ENCODE results near the gene ZNF333. TPM values are rescaled to one million over a fixed set of nuclear protein-coding genes. Genes with fewer than 3 reads are reported as not detected.

The ZNF333 gene
- total RNA-seq, 2 donors from 2014 or later = 16.2 to 19.8 TPM

- no peaks in the 10 kb centered on the region for H3K27me3 ChIP-seq (ENCODE audit: control insufficient read depth, insufficient read depth, low read length, poor library complexity, severe bottlenecking)
- no peak overlapping the region for H3K27ac Mint-ChIP-seq
- H3K27me3 Mint-ChIP-seq (ENCODE audit: insufficient read depth) = peaks cover 7% of the 10 kb centered on the region
- H3K36me3 ChIP-seq (ENCODE audit: control insufficient read depth, insufficient read depth, low read length) = no peaks in the 10 kb centered on the region
- no peak overlapping the region for H3K4me3 ChIP-seq (ENCODE audit: low read length)
- H3K4me1 Mint-ChIP-seq = no peaks in the 10 kb centered on the region
- TF ChIP-seq, protein P1, sequence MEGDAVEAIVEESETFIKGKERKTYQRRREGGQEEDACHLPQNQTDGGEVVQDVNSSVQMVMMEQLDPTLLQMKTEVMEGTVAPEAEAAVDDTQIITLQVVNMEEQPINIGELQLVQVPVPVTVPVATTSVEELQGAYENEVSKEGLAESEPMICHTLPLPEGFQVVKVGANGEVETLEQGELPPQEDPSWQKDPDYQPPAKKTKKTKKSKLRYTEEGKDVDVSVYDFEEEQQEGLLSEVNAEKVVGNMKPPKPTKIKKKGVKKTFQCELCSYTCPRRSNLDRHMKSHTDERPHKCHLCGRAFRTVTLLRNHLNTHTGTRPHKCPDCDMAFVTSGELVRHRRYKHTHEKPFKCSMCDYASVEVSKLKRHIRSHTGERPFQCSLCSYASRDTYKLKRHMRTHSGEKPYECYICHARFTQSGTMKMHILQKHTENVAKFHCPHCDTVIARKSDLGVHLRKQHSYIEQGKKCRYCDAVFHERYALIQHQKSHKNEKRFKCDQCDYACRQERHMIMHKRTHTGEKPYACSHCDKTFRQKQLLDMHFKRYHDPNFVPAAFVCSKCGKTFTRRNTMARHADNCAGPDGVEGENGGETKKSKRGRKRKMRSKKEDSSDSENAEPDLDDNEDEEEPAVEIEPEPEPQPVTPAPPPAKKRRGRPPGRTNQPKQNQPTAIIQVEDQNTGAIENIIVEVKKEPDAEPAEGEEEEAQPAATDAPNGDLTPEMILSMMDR (conservative IDR thresholded peaks at IDR 0.05) = no peak
- no peak overlapping the region for H3K4me3 Mint-ChIP-seq
- no peak for DNase-seq
- no peak overlapping the region for H3K27ac ChIP-seq (ENCODE audit: low read depth, low read length)
- no peaks in the 10 kb centered on the region for H3K36me3 Mint-ChIP-seq (ENCODE audit: low read depth)
- no peaks in the 10 kb centered on the region for H3K4me1 ChIP-seq (ENCODE audit: control insufficient read depth, insufficient read depth, low read length)
- WGBS, 2 experiments (ENCODE audit: insufficient coverage in 1 of 2, insufficient read length in 1 of 2) = 80 to 90% methylated on average over 5 to 9 of the region's 9 CpGs
- no peak overlapping the region for H3K9ac ChIP-seq (ENCODE audit: extremely low read depth, low read length, poor library complexity, severe bottlenecking)
- no peaks in the 10 kb centered on the region for H3K9me3 ChIP-seq (ENCODE audit: control insufficient read depth, low read length)
- peaks cover 25% of the 10 kb centered on the region for H3K9me3 Mint-ChIP-seq
These were observed 11.6 kb upstream of the ZNF333 start for GRCh38 chr19:14678199-14678598.

- Histone ChIP-seq H3K4me3 (ENCODE audit: low read length) (no peak overlapping the region), H3K27ac (ENCODE audit: low read depth, low read length) (no peak overlapping the region), H3K9ac (ENCODE audit: extremely low read depth, low read length, poor library complexity, severe bottlenecking) (no peak overlapping the region), H3K4me1 (ENCODE audit: control insufficient read depth, insufficient read depth, low read length) (no peaks in the 10 kb centered on the region), H3K9me3 (ENCODE audit: control insufficient read depth, low read length) (no peaks in the 10 kb centered on the region), H3K27me3 (ENCODE audit: control insufficient read depth, insufficient read depth, low read length, poor library complexity, severe bottlenecking) (no peaks in the 10 kb centered on the region), H3K36me3 (ENCODE audit: control insufficient read depth, insufficient read depth, low read length) (no peaks in the 10 kb centered on the region)
- DNase-seq = no peak
- TF ChIP-seq, protein P1 (conservative IDR thresholded peaks at IDR 0.05) = no peak
- H3K27ac Mint-ChIP-seq = no peak overlapping the region
- H3K4me1 Mint-ChIP-seq = no peaks in the 10 kb centered on the region
- peaks cover 9% of the 10 kb centered on the region for H3K27me3 Mint-ChIP-seq (ENCODE audit: insufficient read depth)
- no peaks in the 10 kb centered on the region for H3K36me3 Mint-ChIP-seq (ENCODE audit: low read depth)
- WGBS, 2 experiments (ENCODE audit: insufficient coverage in 1 of 2, insufficient read length in 1 of 2) = 76 to 80% methylated on average over 2 of the region's 2 CpGs
- H3K9me3 Mint-ChIP-seq = no peaks in the 10 kb centered on the region
- no peak overlapping the region for H3K4me3 Mint-ChIP-seq
These were observed 7.8 kb upstream of the ZNF333 start for GRCh38 chr19:14682084-14682483.

DNA sequence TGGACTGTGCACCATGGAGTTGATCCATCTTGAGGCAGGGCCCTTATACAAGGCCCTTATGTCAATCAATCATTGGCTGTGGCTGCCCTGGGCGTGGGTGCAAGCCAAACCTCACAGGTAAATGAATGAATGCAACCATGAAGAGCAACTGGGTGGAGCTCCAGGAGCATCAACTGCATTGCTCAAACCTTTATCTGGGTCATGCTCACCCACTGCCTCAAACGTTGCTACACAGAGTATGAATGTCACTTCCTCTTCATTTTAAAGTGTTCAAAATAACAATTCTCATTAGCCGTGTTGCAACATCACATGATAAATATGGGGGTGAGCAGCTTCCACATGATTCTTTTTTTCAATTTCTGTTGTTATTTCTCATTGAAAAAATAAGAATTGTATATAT, 6.4 kb upstream of the ZNF333 start:
- Mint-ChIP-seq H3K4me3 (no peak overlapping the region), H3K27ac (no peak overlapping the region)

More for the DNA sequence above, 6.4 kb upstream of the ZNF333 start:
- Histone ChIP-seq H3K4me1 (ENCODE audit: control insufficient read depth, insufficient read depth, low read length) (no peaks in the 10 kb centered on the region), H3K4me3 (ENCODE audit: low read length) (no peak overlapping the region), H3K36me3 (ENCODE audit: control insufficient read depth, insufficient read depth, low read length) (no peaks in the 10 kb centered on the region), H3K27ac (ENCODE audit: low read depth, low read length) (no peak overlapping the region), H3K27me3 (ENCODE audit: control insufficient read depth, insufficient read depth, low read length, poor library complexity, severe bottlenecking) (peaks cover 7% of the 10 kb centered on the region), H3K9me3 (ENCODE audit: control insufficient read depth, low read length) (no peaks in the 10 kb centered on the region), H3K9ac (ENCODE audit: extremely low read depth, low read length, poor library complexity, severe bottlenecking) (no peak overlapping the region)
- no peak for DNase-seq
- H3K9me3 Mint-ChIP-seq = no peaks in the 10 kb centered on the region
- TF ChIP-seq, protein P1 (conservative IDR thresholded peaks at IDR 0.05) = no peak
- no peaks in the 10 kb centered on the region for H3K4me1 Mint-ChIP-seq
- no peaks in the 10 kb centered on the region for H3K36me3 Mint-ChIP-seq (ENCODE audit: low read depth)
- WGBS, 2 experiments (ENCODE audit: insufficient coverage in 1 of 2, insufficient read length in 1 of 2) = 36 to 58% methylated on average over 2 to 3 of the region's 3 CpGs
- H3K27me3 Mint-ChIP-seq (ENCODE audit: insufficient read depth) = peaks cover 9% of the 10 kb centered on the region
